ENCODE results near the gene ZNF772.
"Not testable (repeated sequence)": the region's sequence is repeated elsewhere in the genome, so short reads cannot be mapped to it uniquely, and the experiment has no call there.

- not testable (repeated sequence) for TF ChIP-seq GATA2 (CRISPR knock-in tag; IDR thresholded peaks at IDR 0.05); POLR2AphosphoS5 (IDR thresholded peaks at IDR 0.05; ENCODE audit: low read depth, low read length); RXRA (IDR thresholded peaks at IDR 0.05; ENCODE audit: borderline replicate concordance, low read depth); CTCF (IDR thresholded peaks at IDR 0.05)
These were observed 10.9 kb upstream of the ZNF772 start for GRCh38 chr19:57488299-57488644.
